IPS DF 4.7 (cell line): ENCODE results near the gene TMBIM4.
"Not testable (repeated sequence)": the region's sequence is repeated elsewhere in the genome, so short reads cannot be mapped to it uniquely, and the experiment has no call there.

Experiments
- DNase-seq: peaks from one replicate; pipeline ENCODE4 v3.0.0-alpha.2; 2013; ENCODE audit warnings: low spot score; ENCODE audit errors: extremely low read depth

TMBIM4 gene, protein sequence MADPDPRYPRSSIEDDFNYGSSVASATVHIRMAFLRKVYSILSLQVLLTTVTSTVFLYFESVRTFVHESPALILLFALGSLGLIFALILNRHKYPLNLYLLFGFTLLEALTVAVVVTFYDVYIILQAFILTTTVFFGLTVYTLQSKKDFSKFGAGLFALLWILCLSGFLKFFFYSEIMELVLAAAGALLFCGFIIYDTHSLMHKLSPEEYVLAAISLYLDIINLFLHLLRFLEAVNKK

DNA sequence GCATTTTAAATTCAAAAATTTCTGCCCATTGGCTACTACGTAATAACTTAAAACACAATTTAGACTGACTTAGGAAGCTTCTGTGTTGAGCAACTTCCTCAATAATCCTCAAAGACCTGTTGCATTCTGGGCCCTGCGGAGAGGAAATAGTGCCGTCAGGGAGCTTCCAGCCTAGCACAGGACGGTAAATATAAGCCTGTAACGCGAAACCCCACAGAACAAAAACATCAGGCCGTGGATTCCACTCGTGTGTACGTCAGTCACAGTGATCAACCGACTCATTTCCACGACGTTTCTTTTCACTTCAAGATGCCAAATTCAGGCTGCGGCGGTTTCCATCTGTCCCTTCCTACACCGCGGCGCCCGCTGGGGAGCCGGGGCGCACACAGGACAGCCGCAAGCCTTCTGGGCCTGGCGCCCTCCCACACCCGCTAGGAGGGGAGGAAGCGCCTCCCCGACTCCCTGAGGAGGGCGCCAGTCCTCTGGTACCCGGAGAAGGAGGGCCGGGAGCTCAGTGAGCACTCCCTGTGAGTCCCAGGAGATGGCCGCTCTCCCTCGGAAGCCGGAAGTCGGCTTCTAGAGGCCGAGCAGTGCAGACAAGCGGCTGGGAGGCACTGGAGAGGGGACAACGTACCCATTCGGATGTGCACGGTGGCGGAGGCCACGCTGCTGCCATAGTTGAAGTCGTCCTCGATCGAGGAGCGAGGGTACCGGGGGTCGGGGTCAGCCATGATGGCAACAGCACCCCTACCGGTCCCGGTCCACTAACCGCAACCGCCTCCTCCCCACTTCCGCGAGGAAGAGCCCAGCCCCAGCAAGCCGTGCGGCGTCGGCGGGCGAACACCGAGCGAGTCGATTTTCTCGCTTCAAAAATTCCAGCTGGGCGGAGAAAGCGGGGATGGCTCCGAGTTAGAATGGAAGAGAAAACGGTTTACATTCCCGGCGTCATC, at the start of gene TMBIM4:
Gene TMBIM4, minus strand, starts transcription at position 776 of the 950 bp plus-strand sequence. Its CDS starts 45 bp downstream, at position 731.
- peak; percentile 72 for DNase-seq

GRCh38 chr12:66217342-66217917, 47.6 kb upstream of the TMBIM4 start:
- DNase-seq = no peak

GRCh38 chr12:66213011-66213410, 43.2 kb upstream of the TMBIM4 start:
- not testable (repeated sequence) for DNase-seq

DNA sequence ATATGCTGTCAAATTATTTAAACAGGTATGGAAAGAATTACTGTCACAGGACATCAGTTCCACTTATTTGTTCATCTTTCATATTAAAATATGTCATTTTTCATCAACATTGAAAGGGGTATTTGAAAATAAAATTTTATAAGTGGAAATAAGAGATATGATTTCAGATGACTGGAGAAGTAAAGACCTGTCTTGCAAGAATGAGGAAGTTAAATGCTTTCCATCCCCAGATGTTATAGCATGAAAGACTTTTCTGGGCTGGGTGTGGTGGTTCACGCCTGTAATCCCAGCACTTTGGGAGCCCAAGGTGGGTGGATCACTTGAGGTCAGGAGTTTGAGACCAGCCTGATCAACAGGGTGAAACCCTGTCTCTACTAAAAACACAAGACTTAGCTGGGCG, 41.8 kb upstream of the TMBIM4 start:
- not testable (repeated sequence) for DNase-seq

- DNase-seq = no peak
These were observed 41.0 kb upstream of the TMBIM4 start for GRCh38 chr12:66210840-66211239.

GRCh38 chr12:66206141-66206540, 36.3 kb upstream of the TMBIM4 start:
- DNase-seq = no peak

DNA sequence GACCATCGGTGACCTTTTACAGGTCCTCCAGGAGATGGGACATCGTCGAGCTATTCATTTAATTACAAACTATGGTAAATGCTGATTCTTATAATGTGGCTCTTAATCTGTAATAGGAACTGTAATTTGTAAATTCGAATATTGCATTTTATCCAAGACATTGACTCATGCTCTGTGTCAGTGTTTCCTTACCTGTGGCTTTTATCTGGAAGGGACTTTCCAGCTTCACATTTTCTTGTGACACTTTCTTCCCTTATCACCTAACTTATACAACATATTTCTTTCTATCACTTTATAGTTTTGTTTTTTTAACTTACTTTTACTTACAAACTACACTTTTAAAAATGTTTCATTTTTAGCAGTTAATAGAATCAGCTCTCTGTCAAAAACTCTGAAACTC, 34.0 kb upstream of the TMBIM4 start:
- no peak for DNase-seq

GRCh38 chr12:66199831-66200509, 30.2 kb upstream of the TMBIM4 start:
- DNase-seq = no peak

GRCh38 chr12:66199141-66199540, 29.3 kb upstream of the TMBIM4 start:
- no peak for DNase-seq

DNA sequence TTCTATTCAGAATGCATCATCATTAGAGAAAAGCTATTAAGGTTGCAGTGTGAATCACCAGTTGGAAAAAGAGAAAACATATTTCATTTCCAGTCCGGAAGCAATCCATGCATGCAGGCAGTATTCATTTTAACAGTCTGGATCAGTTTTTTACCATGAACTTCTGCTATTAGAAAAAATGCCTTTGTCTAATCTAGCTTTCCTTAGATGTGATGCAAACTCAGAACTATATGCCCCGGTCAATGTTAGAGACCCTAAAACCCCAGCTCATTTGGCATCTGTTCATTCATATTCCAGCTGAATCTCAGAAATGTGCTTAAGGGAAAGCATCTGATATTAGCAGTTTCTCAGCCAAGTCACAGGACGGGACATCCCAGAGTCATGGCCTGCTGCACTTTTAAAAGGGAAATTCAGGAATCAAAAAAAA, 27.7 kb upstream of the TMBIM4 start:
- DNase-seq = no peak

GRCh38 chr12:66196806-66197205, 27.0 kb upstream of the TMBIM4 start:
- no peak for DNase-seq

- DNase-seq = no peak
These were observed 25.4 kb upstream of the TMBIM4 start for GRCh38 chr12:66195242-66195641.

- DNase-seq = no peak
These were observed 24.3 kb upstream of the TMBIM4 start for GRCh38 chr12:66194122-66194521.

DNA sequence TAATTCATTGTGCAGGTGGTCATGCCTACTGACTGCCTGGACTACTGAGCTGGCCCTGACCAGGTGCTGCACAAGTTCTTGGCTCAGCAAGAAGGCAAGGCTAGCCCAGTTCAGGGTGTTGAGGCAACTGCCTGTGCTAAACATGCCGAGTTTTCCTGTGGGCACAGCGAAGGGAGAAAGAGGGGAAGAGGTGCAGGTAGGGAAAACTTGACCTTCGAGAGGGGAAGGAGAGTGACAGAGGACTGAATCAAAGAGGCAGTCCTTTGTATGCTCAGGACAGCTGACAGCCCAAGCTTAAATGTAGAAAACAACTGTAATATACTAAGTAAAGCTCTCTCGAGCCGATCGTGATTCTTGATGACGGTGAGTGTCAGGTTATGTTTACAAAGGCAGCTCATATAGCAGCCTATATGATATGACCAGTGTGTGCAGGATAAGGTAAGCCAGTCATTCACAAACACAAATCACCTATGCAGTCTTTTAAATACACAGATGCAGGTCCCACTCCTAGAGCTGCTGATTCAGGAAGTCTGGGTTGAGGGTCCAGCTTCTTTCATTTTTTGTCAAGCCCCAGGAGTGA, 21.8 kb upstream of the TMBIM4 start:
- no peak for DNase-seq

DNA sequence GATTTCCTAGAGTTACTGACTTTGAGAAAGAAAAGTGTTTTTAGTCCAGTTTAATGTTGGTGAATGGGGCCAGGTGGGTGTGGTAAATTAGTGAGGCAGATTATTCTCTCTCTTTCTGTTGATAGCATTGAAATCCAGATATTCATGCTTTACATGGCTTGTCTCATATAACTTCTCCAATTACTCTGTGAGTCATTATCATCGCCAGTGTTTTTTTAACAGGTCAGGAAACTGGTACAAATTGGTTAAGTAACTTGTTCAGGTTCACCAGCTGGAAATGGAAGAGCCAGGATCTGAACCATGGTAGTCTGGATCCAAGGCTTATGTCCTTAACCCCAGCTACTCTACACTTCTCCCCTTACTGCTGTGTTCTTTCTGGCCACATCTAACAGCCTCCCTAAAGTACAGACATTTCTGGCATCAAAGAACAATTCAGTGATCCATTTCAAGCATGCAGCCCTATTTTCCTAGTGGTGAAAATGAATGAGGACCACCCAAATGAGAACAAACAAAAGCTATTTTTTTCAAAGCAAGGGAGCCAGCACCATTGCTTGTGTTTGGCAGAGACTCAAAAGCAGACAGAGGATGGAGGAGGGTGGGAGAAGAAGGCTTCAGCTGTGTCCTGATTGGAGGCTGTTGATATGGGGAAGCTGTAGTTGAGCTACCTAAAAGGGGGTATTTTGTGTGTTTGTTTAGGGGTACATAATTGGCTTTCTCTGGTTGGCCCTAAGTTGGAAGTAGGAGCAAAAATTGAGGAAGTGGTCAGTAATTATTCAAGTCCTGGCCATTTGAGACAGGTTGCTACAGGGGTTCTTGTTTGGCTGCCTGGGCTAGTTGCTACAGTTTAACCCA, 20.9 kb upstream of the TMBIM4 start:
- DNase-seq = no peak

DNA sequence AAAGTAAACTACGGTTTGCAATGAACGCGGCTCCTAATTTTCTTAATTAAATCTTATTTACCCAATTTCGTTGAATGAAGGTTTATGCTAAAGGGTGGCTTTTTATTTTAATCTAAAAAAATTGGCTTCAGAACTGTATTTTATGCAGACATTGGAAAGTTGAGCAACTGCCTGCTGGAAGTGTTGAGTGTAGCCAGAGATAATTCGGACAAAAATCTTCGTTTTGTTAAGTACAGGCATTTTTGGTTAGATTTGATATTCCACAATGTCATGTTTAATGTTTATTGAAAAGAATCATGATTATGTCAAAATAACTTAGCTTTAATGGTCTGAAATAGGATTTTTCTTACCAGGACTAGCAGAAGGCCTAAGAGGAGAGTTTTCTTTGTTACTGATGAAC, 20.1 kb upstream of the TMBIM4 start:
- no peak for DNase-seq

DNA sequence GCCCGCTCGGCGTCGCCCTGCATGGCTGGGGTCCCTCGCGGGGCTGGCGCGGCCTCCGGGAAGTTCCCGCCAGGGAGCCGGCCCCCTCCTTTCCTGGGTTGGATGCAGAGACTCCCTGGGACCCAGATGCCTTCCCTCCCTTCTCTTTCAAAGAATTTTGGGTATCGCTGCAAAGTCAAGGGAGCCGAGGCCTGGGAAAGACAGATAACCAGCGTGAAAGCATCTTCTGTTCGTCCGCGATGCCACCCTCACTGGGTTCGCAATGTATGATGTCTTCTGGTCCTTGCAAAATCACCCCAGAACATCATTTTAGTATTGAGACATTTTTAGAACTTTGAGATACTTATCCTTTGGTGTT, 19.7 kb upstream of the TMBIM4 start:
- no peak for DNase-seq

DNA sequence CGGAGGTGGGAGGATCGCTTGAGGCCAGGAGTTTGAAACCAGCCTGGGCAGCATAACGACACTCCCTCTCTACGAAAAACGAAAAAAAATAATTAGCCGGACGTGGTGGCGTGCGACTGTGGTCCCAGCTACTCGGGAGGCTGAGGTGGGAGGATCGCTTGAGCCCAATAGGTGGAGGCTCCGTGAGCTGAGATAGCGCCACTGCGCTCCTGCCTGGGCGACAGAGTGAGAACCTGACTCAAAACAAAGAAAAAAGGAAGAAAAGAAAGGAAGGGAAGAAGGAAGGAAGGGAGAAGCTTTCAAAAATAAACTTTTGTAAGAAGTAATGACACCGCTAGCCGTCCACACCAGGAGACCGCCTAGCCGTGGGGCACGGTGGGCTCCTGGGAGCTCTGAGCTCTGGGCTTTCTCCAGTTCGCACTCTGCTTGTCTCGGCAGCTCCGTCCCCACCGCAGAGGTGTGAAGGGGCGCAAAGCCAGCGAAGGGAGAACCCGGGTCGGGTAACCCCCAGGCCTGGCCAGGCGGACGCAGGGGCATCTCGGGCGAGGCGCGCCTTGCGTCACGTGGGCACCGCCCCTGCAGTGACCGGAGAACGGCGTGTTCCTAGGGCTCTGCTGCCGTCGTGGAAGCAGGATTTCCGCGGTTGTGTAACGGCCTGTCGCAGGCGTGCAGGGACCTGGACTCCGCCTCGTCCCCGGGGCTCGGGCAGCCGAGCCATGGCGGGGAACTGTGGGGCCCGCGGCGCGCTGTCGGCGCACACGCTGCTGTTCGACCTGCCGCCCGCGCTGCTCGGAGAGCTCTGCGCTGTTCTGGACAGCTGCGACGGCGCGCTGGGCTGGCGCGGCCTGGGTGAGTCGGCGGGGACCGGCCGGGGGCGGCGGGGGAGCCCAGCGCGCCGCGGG, 19.0 kb upstream of the TMBIM4 start, which contains the start of gene IRAK3:
Gene IRAK3, plus strand, starts transcription at position 631 of the 902 bp plus-strand sequence. Its CDS starts 86 bp downstream, at position 717.
- DNase-seq = no peak

- DNase-seq = no peak
These were observed 18.0 kb upstream of the TMBIM4 start for GRCh38 chr12:66187821-66188220.
